Measurements from ENCODE around the gene KLF2.
"Not testable (repeated sequence)": the region's sequence is repeated elsewhere in the genome, so short reads cannot be mapped to it uniquely, and the experiment has no call there.

Gene KLF2

DNA sequence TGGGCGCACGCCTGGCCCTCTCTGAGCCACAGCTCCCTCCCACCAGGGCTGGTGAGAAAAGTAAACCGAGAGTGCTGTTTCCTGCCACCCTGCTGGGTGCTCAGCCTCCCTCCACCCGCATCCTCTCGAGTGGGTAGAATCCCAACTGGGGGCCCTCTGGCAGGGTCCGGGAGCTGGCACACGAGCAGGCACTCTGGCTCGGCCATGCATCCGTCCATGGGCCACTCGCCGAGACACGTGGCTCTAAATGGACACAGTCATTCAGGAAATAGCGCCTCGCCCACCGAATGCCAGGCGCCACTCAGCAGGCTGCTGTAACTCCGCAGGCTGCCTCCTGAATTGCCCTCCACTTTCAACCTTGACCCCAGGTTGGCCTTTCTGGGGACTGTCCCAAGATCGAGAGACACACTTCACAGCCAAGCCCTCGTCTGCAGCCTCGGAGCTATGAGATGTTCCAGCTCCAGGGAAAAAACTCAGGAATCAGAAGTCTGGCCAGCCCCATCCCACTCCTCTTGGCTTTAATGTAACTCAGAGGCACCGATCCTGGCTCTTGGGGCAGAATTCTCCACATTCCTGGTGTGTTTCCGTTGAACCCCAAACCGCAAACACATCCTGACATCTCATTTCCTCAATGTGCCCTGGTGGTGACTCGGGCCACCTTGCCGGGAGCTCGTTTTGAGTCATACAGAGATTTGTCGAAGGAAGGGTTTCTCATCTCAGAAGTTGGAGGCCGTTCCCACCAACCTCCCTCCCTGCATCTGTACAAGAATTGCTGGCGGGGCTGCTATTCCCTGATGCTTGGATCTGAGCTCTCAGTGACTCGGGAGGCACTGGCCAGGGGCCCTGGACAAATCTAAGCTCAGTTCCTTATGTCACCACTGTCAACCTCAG, 14.1 kb downstream of the KLF2 start:
- DNase-seq: no peak

DNA sequence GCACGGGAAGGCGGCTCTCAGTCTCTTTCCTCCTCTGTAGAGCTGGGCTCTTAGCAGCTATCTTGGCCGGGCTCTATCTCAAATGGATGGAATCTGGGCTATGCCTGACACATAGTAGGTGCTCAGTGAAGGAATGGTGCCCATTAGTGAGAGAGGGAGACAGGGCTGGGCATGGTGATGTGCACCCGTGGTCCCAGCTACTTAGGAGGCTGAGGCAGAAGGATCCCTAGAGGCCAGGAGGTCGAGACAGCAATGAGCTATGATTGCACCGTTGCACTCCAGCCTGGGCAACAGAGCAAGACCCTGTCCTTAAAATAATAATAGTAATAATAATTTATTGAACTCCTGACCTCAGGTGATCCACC, 14.7 kb downstream of the KLF2 start:
- no peak for DNase-seq

DNA sequence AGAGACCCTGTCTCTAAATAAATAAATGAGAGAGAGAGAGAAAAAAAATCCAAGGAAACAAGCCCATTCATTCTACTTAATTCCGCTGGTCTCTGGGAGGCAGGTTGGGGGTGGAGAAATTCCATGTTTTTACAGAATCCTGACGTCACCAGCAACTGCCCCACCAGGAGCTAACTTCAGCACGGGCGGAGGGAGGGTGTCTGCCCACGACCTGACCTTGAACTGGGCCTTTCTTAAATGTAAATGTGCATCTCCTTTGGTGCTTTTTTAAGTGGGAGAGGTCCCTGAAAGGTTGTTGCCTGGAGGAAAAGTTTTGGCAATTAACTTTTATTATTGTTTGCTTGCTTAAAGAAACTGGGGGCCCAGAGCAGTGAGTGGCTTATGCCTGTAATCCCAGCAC, 15.5 kb downstream of the KLF2 start:
- DNase-seq: no peak

DNA sequence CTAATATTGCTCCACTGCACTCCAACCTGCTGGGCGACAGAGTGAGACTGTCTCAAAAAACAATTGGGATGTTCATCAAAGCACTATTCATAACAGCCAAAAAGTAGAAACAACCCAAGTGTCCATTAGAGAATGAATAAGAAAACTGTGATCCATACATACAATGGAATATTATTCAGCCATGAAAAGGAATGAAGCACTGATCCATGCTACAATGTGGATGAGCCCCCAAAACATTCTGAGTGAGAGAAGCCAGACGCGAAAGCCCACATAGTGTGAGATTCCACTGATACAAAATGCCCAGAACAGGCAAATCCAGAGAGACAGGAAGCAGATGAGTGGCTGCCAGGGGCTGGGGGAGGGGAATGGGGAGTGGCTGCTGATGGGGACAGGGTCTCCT, 16.0 kb downstream of the KLF2 start:
- no peak for DNase-seq

DNA sequence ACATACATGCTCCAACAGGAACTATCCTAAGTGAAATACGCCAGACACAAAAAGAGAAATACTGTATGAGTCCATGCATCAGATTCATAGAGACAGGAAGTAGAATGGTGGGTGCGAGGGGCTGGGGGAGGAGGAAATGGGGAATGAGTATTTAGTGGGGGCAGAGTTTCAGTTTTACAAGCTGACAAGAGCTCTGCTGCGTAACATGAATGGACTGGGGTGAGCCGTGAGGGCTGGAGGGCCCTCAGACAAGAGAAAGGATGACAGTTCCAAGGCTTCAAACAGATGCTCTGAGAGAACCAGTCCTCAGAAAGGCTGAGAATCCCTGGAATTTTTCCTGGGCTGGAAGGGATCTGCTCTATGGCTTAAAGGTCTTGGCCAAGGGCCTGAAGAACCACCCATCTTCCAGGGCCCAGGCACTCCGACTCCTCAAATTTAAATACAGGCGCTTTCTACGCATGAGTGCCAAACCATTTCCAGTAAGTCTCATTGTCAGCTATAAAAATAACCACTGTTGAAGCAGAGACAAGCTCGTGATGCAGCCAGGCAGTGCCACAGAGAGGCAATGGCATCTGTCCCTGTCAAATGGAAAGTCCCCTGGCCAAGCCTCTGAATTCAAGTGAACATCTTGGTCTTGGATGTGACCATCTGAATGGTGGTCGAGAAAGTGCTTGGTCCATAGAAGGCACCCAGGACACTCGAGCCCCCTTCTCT, 17.5 kb downstream of the KLF2 start:
- DNase-seq: no peak

DNA sequence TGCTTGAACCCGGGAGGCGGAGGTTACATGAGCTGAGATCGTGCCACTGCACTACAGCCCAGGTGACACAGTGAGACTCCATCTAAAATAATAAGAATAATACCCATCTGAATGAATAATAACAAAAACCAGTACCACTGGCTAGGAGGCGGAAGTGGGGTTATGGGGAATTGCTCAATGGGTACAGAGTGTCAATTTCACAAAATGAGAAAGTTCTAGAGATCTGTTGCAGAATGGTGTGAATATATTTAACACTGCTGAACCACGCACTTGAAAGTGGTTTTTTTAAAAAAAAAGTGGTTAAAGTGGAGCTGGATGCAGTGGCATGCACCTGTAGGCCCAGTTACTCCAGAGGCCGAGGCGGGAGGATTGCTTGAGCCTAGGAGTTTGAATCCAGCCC, 18.5 kb downstream of the KLF2 start:
- DNase-seq: no peak

DNA sequence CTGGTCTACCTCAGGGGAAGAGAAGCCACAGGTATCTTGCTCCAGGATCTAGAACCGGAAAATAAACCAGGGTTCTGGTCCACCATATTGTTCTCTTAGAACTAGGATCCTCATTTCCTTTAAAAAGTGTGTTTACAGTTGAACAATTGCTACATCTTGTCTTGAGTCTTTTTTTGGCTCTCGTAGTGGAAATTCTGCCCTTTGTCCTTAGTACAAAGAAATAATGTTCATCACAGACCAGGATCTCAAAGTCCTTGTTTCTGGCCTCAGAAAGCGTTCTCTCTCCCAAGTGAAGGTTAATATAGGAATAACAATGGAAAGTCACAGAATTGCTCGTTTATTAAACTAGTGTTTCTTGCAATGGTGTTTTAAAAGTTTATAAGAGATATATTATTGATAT, 20.8 kb downstream of the KLF2 start:
- no peak for DNase-seq

DNA sequence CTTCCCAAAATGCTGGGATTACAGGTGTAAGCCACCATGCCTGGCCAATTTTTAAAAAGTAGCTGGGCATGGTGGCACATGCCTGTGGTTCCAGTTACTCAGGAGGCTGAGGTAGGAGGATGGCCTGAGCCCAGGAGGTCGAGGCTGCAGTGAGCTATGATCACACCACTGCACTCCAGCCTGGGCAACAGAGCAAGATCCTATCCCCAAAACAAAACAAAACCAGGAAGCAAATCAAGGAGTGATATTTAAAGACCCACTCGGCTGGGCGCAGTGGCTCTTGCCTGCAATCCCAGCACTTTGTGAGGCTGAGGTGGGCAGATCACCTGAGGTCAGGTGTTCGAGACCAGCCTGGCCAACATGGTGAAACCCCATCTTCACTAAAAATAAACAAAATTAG, 22.5 kb downstream of the KLF2 start:
- DNase-seq: not testable (repeated sequence)

DNA sequence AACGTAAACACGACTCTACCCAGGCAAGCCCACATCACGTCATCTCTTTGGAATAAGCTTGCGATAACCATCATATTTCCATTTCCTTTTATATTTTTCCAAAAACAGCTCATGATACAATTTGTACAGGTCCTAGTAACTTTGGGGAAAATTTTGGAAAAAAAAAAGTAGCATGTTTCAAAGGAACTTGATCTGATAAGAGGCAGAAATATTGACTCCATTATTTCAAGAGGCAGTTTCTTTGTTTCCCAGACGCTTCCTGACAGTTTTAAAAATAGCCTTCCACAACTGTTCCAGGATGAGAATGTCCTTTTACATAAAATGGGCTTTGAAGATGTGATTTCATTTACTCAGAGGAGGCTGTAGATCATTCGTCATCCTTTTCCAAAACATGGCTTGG, 23.1 kb downstream of the KLF2 start:
- DNase-seq: no peak

DNA sequence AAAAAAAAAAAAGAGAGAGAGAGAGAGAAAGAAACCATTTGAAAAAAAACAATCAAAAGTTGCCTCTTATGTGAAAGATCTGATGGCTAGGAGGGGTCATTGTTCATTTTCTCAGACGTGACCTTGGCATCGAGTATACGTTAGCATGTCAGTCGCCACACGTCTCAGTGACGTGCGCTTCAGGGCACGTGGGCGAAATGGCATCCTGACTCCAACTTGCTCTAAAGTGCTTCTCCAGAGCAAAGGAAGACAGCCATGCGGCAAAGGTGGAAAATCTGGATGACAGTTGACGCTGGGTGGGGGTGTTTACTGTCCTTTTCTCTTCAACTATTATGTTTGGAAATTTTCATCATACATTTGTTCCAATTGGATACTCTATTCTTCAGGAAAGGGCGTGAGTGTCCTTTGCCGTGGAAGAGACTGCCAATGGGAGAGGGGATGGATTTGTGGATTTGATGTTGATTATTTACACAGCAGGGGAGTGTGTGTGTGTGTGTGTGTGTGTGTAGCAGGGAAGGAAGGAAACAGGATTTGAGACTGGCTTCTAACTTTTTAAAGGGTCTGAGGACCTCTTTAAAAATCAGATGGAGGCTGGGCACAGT, 25.0 kb downstream of the KLF2 start:
- DNase-seq: no peak

DNA sequence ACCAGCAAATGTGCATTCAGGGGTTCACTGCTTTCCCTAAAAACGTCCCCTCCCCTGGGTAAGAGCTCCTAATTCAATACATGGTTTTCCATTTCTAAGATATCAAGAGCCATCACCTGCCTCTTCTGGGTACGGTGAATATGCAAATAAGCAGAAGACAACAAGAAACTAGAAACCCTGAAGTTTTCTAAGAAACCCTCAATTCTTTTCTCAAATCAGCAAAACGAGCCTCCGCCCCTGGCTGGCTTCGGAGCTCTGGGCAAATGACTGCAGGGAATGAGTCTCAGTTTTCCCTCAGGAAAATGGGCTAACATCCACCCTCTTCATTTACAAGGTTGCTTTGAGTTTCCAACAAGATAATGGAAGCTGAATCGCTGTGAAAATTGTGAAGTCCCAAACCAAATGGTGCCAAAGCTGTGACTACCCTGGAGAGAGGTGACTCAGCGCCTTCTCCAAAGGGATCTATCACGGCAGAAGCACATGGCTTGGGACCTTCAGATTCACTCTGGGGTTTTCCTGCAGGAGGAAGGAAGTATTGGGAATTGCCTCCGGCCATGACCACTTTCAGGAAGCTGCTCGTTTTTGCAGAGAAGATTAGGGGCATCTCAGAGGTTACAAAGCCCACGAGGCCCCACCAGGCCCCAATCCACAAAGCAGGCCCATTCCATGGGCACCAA, 26.6 kb downstream of the KLF2 start:
- no peak for DNase-seq

DNA sequence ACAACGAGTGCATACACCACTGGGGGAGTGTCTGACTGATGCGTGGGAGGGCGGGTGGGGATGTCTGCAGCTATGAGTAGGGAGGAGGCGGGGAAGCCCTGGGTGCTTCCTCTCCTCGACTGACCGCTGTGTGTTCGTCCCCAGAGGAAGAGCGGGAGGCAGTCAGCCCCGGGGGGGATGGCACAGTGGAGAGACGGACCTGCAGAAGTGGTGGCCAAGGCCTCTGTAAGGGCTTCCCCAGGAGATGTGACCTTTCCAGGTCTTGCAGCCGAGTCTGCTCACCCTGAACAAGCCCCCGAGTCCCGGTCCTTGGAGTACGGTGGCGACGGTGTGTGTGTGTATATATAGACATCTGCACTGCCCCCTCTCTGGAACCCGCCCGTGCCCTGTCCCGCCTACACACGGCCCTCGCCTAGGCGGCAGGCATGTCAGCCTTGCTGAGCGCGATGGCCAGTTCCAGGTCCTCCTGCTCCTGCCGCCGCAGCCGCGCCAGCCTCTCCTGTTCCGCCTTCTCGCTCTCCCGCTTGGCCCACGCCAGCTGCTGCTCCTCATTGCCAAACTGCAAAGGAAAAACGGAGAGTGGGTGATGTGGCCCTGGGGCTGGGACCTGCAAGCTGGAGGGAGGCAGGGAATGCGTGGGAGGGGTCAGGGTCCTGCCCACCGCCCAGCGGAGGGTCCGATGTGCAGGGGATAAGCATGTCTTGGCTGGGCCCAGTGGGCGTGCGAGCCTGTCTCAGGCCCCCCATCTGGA, 30.8 kb downstream of the KLF2 start:
- no peak for DNase-seq

DNA sequence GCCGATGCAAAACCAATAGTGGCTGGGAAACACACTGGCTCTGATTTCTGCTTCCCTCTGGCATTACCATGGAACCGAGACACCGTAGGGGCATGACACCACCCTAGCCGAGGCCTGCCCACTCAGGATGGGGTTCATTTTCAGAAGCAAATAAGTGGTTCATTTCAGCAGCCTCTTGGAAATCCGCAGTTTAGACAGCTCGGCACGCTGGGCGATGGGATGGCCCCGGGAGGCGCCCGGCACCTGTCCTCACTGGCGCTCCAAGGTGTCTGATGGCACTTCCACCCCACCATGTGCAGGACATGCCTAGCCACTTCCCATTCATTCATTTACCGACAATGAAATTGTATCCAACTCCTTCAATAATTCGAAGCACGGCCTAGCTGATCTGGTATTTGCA, 33.8 kb downstream of the KLF2 start:
- DNase-seq: no peak

DNA sequence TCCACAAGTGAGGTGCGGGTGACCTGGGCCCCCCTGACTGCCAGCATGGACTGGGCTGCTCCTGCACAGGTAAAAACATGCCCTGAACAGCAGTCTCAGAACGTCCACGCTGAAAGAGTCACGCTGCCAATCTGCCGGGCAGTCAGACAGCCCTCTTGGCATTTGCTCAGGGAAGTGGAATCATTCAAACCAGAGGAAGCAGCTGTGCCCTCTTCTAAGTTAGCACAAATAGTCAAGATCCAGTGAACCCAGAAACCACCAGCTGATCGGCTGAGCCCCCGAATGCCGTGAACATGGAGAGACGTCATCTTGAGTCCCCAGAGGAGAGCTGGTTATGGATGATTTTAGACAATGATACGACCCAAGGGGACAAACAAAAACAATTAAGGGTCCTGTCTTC, 34.4 kb downstream of the KLF2 start:
- no peak for DNase-seq

DNA sequence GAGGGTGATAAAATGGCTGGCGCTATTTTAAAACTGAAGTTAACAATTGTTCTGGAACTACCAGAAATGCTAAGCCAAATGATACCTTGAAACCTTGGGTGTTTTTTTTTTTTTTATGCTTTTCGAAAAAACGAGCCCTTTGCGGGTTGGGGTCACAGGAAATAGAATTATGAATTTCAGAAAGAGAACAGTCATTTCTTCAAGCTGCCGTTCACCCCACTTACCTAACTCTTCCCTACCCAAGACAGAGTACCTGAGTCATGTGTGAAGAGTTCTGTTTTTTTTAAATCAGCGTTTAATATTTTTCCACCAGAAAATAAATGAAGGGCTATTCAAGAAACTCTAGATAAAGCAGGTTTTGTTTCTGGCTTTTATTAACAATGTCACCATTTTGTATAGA, 35.3 kb downstream of the KLF2 start:
- no peak for DNase-seq

DNA sequence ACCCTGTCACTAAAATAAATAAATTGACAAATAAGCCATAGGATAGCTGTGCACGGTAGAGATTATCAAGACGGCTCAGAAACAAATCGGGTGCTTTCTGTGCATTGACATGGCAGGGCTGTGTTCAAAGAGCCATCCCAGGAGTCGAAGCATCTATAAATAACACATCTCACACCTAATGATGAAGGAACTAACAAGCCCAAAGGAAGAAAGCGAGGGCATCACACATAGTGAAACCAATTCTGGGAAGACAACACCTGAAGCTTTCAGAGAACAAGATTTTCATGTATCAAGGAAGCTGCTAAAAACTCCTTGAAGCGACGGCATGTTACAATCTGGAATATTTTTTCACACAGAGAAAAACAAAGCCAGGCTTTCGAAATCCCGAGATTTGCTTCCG, 36.1 kb downstream of the KLF2 start:
- DNase-seq: no peak

DNA sequence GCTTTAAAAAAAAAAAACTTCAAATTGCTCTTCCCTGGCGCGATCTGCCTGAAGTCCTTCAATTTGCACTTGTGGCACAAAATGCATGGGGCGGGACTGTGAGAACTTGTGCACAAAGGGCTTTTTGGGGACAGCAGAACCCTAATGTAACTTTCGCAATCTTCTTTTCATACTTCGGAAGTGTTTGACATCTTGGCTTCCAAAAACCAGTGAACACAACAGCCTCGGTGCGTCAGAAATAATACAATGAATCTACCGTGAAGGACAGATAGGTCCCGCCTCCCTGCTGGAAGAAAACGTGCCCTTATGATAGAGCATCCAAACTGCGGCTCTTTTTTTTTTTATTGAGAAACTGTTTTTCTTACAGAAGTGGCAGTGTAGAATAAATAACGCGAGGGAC, 36.6 kb downstream of the KLF2 start:
- DNase-seq: no peak

DNA sequence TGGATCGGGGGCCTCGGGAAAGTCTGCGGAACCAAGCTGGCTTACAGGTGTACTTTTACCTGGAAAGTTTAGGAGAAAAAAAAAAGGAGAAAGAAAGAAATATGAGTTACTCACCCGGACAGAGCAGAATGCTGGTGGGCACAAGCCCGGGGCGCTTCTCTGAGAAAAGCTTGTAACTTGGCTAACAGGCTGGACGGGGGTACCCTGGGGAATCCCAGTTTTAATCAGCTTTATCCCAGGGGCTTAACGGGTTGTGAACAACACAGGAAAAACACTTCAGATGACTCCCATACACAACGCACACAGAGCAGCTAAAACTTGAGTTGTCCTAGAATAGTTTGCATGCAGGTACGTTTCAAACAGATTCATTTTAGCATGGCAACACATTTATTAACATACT, 37.3 kb downstream of the KLF2 start:
- DNase-seq: no peak

DNA sequence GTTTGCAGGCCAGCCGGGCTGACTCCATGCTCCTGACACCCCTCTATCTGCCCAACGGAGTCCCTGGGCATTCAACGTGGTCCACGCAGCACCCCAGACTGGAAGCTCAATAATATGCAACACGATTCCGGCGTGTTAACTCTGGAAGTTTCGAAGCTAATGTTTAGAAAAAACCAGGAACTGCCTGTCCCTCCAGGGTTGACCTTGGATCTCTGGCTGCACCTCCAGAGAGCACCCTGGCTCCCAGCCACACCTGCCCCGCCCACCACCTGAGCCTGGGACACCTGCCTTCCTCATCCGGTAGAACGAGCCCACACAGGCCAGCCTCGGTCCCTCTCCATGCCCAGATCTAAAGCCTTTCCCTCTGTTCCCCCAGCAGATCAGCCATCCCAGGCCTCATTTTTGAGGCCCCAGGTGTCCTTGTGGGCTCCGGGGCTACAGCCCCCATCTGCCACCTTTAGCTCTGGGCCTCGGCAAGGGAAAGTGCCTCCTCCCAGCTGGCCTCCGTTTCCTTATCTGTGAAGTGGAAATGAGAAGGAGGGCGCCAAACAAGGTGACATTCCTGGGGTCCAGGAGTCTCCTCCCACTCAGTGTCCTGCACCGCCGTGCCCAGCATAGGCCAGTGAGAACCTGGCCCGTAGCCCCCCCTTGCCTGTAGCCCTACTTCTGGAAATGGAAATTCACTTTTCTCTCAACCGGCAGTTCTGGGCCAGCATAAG, 38.7 kb downstream of the KLF2 start:
- no peak for DNase-seq

DNA sequence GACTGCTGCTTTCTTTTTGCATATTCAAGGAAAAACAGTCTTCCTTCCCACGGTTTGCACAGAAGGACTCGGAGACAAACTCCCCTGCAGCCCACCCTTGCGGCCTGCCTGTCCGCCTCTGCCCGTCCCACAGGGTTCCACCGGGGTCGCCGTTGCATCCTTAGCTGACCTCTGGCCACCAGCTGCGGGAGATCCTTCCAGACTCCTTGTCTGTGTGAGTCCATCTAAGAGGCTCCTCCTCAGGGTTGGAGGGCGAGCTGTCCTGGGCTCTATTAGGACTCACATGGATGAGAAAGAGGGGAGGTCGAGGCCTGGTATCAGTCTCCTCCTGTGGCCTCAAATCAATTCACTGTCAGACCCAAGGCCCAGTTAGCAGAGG, 39.2 kb downstream of the KLF2 start:
- DNase-seq: no peak

DNA sequence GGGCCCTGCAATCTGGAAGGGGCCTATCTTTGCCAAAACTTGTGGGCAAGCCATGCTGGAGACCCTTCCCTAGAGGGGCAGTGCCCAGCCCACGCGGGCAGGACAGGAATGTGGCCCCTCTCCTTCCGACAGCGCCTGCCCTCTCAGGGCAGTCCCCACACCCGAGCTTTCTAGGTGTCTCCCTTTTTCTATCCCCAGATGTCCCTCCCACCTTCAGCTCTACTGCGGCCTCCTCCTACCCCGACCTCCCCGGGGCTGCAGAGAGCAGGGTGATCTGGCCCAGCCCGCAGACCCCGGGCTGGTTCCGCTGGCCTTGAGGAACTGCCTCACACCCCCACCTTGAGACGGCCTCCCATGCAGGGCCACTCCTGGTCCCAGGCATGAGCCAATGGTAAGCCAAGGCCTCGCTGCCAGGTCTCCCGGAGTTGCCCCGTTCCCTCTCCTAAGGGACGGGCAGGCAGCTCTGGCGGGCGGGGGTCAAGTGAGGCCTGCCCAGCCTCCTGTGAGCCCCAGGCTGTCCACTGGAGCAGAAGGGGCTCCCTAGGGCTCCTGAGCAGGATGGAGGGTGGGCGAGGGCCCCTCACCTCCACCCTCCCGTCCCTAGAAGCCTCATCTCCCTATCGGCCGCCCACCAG, 39.7 kb downstream of the KLF2 start:
- no peak for DNase-seq

Measured in KG1 (cell line).